Uterus (tissue), 4 donors: ENCODE measurements around the gene NOTCH3. TPM values are rescaled to one million over a fixed set of nuclear protein-coding genes. Genes with fewer than 3 reads are reported as not detected.

Experiments used
- DNase-seq, 2 donors: peaks; one replicate each; pipeline ENCODE4 v3.0.0-alpha.2; 2019 to 2020
- H3K27ac ChIP-seq, 2 donors: fragments of 200-600 bp; sonication (generic); 1 replicate in 1 of 2; 2 replicates in 1 of 2; pipeline ENCODE4 v1.5.1; 2016 to 2018
- H3K27me3 ChIP-seq, 2 donors: fragments of 200-600 bp; sonication (generic); one replicate each; pipeline ENCODE4 v1.5.1; 2018 to 2019; ENCODE audit warnings: control low read depth in 1 of 2
- H3K36me3 ChIP-seq, 2 donors: fragments of 200-600 bp; sonication (generic); one replicate each; pipeline ENCODE4 v1.5.1; 2019; ENCODE audit warnings: control low read depth in 1 of 2
- H3K4me1 ChIP-seq, 2 donors: fragments of 200-600 bp; sonication (generic); one replicate each; pipeline ENCODE4 v1.5.1; 2018 to 2019; ENCODE audit warnings: control low read depth in 1 of 2
- H3K4me3 ChIP-seq, 2 donors: fragments of 200-600 bp; sonication (generic); 1 replicate in 1 of 2; 2 replicates in 1 of 2; pipeline ENCODE4 v1.5.1; 2018 to 2019; ENCODE audit warnings: mild to moderate bottlenecking in 1 of 2
- H3K9me3 ChIP-seq, 2 donors: fragments of 200-600 bp; sonication (generic); one replicate each; pipeline ENCODE4 v1.5.1; 2019; ENCODE audit warnings: control low read depth in 1 of 2
- POLR2A ChIP-seq, 2 donors: fragments of 450-650 bp; IDR thresholded peaks; one replicate each; pipeline ENCODE4 v1.6.1; 2016; ENCODE audit warnings: antibody characterized with exemption in 2 of 2, mild to moderate bottlenecking in 1 of 2, moderate library complexity in 1 of 2
- intact Hi-C: fragments of 100-400 bp; cut with DNase I; formaldehyde crosslinking; loops from one replicate; pipeline ENCODE4 v1.15.1; 2023; ENCODE audit warnings: low total_unique reads
- total RNA-seq, 4 donors: library from RNA; depleted of rRNA in 3 of 4; stranded (reverse); fragments of >200 nt in 3 of 4; gene quantifications; one replicate each; pipeline versions ENCODE4 v1.1.0 to v1.2.4, GENCODE V29; 2014 to 2023
- TF ChIP-seq, protein P1 (sequence below), 4 experiments: fragments of 200-600 bp in 2 of 4; fragments of 450-650 bp in 2 of 4; sonication (generic) in 2 of 4; IDR thresholded peaks; one replicate each; pipeline ENCODE4 v1.5.1; 2016 to 2019; ENCODE audit warnings: antibody characterized with exemption in 4 of 4, mild to moderate bottlenecking in 2 of 4, moderate library complexity in 1 of 4
- donor health status: DM: yes; HTN: yes; CAD: no.

NOTCH3 gene
- total RNA-seq, 4 donors from 2014 or later: 9.4 to 166 (median 96.9) TPM

DNA sequence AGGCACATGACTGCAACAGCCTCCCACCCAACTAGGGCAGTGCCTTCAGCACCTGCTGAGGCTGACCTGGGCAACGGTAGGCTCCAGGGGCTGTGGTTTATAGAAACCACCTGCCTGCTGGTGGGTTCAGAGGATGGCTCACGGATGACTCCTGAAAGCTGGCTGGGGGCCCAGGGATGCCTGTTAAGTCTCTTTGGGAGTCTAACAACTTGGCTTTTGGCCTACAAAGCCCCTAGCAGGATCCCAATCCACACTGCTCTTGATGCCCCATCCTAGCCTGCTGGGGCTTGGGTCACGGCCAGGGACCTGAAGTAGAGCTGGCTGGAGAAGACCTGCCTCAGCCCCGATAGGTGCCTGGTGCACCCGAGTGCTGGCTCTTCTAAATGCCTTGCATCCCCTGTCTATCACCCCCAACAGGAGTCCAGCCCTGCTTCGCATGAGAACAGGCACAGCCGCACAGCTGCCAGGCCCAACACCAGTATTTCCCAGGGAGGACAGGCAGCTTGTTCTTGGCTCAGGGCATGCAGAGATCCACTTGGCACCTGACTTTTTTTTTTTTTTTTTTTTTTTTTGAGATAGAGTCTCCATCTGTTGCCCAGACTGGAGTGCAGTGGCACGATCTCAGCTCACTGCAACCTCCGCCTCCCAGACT is 40.6 kb upstream of the NOTCH3 start:
- no peak for TF ChIP-seq POLR2A (IDR thresholded peaks at IDR 0.05)
- TF ChIP-seq, protein P1, sequence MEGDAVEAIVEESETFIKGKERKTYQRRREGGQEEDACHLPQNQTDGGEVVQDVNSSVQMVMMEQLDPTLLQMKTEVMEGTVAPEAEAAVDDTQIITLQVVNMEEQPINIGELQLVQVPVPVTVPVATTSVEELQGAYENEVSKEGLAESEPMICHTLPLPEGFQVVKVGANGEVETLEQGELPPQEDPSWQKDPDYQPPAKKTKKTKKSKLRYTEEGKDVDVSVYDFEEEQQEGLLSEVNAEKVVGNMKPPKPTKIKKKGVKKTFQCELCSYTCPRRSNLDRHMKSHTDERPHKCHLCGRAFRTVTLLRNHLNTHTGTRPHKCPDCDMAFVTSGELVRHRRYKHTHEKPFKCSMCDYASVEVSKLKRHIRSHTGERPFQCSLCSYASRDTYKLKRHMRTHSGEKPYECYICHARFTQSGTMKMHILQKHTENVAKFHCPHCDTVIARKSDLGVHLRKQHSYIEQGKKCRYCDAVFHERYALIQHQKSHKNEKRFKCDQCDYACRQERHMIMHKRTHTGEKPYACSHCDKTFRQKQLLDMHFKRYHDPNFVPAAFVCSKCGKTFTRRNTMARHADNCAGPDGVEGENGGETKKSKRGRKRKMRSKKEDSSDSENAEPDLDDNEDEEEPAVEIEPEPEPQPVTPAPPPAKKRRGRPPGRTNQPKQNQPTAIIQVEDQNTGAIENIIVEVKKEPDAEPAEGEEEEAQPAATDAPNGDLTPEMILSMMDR (IDR thresholded peaks at IDR 0.05): no peak
- Histone ChIP-seq H3K9me3 (no peaks in the 10 kb centered on the region), H3K4me1 (peaks cover 0 to 8% of the 10 kb centered on the region in 2 donors), H3K27ac (no peak overlapping the region), H3K36me3 (no peaks in the 10 kb centered on the region), H3K27me3 (no peaks in the 10 kb centered on the region), H3K4me3 (no peak overlapping the region)
- DNase-seq: no peak
- intact Hi-C loops: no loop called here

DNA sequence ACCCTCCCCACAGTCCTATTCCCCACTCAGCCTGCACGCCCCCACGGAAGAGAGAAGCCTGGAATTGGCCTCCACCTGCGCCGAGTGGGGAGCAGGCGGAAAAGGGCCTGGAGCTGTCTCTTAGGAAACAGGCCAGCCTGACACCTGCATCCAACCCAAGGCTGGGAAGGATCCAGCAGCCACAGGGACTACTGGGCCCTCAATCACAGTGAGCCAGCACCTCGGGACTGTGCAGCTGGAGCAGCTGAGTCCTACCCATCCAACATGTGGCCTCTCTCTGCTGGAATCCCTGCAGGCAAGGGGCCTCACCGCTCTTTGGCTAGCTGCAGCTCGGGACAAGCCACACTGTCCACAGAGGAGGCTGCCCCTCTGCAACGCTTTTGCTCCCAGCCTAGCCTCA is 39.7 kb upstream of the NOTCH3 start:
- no peaks in the 10 kb centered on the region for H3K9me3 ChIP-seq
- no peak for DNase-seq
- intact Hi-C loops: no loop called here
- no peak overlapping the region for H3K4me3 ChIP-seq
- no peaks in the 10 kb centered on the region for H3K36me3 ChIP-seq
- H3K27me3 ChIP-seq: no peaks in the 10 kb centered on the region
- no peak for TF ChIP-seq POLR2A (IDR thresholded peaks at IDR 0.05)
- TF ChIP-seq, protein P1 (IDR thresholded peaks at IDR 0.05): no peak
- no peaks in the 10 kb centered on the region for H3K4me1 ChIP-seq
- H3K27ac ChIP-seq: no peak overlapping the region

DNA sequence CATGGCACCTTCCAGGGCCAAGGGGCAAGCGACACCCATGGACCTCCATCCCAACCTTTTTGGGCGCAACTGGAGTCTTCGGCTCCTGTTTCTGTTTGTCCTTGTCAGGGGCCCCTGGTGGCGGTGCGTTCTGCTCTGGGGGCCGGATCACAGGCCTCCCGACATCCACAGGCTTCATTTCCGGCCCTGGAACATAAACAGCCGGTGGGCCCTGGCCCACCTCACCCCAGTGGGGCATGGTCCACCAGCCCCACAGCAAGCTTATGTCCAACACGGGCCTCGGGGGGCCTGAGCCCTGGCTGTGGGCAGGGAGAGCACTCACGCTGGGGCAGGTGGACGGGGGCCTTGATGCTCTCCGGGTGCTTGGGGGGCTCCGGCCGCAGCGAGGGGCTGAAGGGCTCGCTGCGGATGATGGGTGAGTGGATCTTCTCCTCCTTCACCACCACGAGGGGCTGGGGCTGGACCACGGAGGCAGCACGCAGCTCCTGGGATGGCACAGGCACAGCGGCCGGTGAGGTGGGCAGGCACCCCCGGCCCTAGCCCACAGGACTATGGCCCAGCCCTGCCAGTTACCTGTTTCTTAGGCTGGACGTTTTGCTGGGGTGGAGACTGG is 38.6 kb upstream of the NOTCH3 start:
- no peaks in the 10 kb centered on the region for H3K27me3 ChIP-seq
- no peaks in the 10 kb centered on the region for H3K9me3 ChIP-seq
- DNase-seq: no peak
- no peaks in the 10 kb centered on the region for H3K4me1 ChIP-seq
- H3K4me3 ChIP-seq: no peak overlapping the region
- H3K27ac ChIP-seq: no peak overlapping the region
- TF ChIP-seq, protein P1 (IDR thresholded peaks at IDR 0.05): no peak
- no peak for TF ChIP-seq POLR2A (IDR thresholded peaks at IDR 0.05)
- intact Hi-C loops: no loop called here
- no peaks in the 10 kb centered on the region for H3K36me3 ChIP-seq

DNA sequence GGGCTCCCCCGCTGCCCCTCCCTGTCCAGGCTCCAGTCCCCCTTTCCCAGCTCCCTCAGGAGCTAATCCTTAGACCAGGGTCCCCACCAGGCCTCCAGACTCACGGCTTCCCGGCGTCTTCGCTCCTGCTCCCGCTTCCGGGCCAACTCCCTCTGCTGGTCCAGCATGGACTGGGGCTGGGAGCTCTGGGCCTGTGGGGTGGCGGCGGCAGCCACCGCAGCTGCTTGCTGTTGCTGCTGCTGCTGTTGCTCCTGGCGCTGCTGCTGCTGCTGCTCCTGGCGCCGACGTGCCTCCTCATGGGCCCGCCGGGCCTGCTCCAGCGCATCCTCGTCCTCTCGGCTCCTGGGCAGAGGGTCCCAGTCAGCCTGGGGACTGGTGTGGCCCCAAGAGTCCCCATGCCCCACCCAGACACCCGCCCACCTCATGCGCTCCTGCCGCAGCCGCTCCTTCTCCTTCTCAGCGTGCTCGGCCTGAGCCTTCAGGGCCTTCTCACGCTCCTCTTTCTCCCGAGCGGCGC is 37.9 kb upstream of the NOTCH3 start:
- TF ChIP-seq, protein P1 (IDR thresholded peaks at IDR 0.05): no peak
- no peak for TF ChIP-seq POLR2A (IDR thresholded peaks at IDR 0.05)
- no peaks in the 10 kb centered on the region for H3K27me3 ChIP-seq
- intact Hi-C loops: no loop called here
- H3K27ac ChIP-seq: no peak overlapping the region
- H3K4me3 ChIP-seq: no peak overlapping the region
- no peaks in the 10 kb centered on the region for H3K4me1 ChIP-seq
- no peaks in the 10 kb centered on the region for H3K9me3 ChIP-seq
- DNase-seq: no peak
- H3K36me3 ChIP-seq: no peaks in the 10 kb centered on the region
